HG02870 (cell line): ENCODE data around the gene RYR1.
"Not testable (repeated sequence)": the region's sequence is repeated elsewhere in the genome, so short reads cannot be mapped to it uniquely, and the experiment has no call there.

ENCODE experiments used
- ATAC-seq: cut with Tn5 transposase; IDR thresholded peaks from one replicate; pipeline ENCODE4 v1.9.1; 2021; ENCODE audit warnings: mild to moderate bottlenecking, moderate library complexity; ENCODE audit not compliant: unreplicated experiment

RYR1 gene

GRCh38 chr19:38597075-38597474, 163.6 kb downstream of the RYR1 start:
- no peak for ATAC-seq

- no peak for ATAC-seq
These were observed 166.2 kb downstream of the RYR1 start for GRCh38 chr19:38599722-38600121.

- ATAC-seq: not testable (repeated sequence)
These were observed 169.4 kb downstream of the RYR1 start for GRCh38 chr19:38602856-38603255.

- no peak for ATAC-seq
These were observed 172.6 kb downstream of the RYR1 start for GRCh38 chr19:38606131-38606530.

GRCh38 chr19:38614289-38614688, 180.8 kb downstream of the RYR1 start:
- no peak for ATAC-seq

GRCh38 chr19:38615007-38615581, 181.6 kb downstream of the RYR1 start:
- ATAC-seq: no peak

- no peak for ATAC-seq
These were observed 182.8 kb downstream of the RYR1 start for GRCh38 chr19:38616265-38616664.

- no peak for ATAC-seq
These were observed 183.8 kb downstream of the RYR1 start for GRCh38 chr19:38617283-38617763.

GRCh38 chr19:38617764-38618589, 184.5 kb downstream of the RYR1 start, which contains the start of gene MAP4K1:
Gene MAP4K1, minus strand, starts transcription at chr19:38617953. Its CDS starts 58 bp downstream, at chr19:38617895.
- ATAC-seq: peak; percentile 43

GRCh38 chr19:38618590-38619360, 185.3 kb downstream of the RYR1 start, which contains the start of gene EIF3K:
Gene EIF3K, plus strand, starts transcription at chr19:38619188. Its CDS starts 81 bp downstream, at chr19:38619269.
- peak; percentile 52 for ATAC-seq

- no peak for ATAC-seq
These were observed 186.1 kb downstream of the RYR1 start for GRCh38 chr19:38619361-38620174.

GRCh38 chr19:38624822-38625221, 191.3 kb downstream of the RYR1 start:
- ATAC-seq: no peak

GRCh38 chr19:38626401-38626800, 192.9 kb downstream of the RYR1 start:
- no peak for ATAC-seq

GRCh38 chr19:38629568-38629967, 196.1 kb downstream of the RYR1 start:
- ATAC-seq: no peak

- not testable (repeated sequence) for ATAC-seq
These were observed 197.8 kb downstream of the RYR1 start for GRCh38 chr19:38631301-38631700.

GRCh38 chr19:38631811-38632475, 198.5 kb downstream of the RYR1 start:
- ATAC-seq: not testable (repeated sequence)

GRCh38 chr19:38632476-38633213, 199.2 kb downstream of the RYR1 start:
- ATAC-seq: no peak

- no peak for ATAC-seq
These were observed 201.4 kb downstream of the RYR1 start for GRCh38 chr19:38634757-38635482.
